SK-MEL-5 (cell line): ENCODE results near the gene KRTAP10-7. TPM values are rescaled to one million over a fixed set of nuclear protein-coding genes. Genes with fewer than 3 reads are reported as not detected.
"Not testable (repeated sequence)": the region's sequence is repeated elsewhere in the genome, so short reads cannot be mapped to it uniquely, and the experiment has no call there.

Source experiments
- DNase-seq: peaks from one replicate; pipeline ENCODE4 v3.0.0-alpha.2; 2016; ENCODE audit warnings: low read depth, low spot score
- in situ Hi-C: cut with HindIII; loops from 2 replicates; pipeline ENCODE4 v1.10.0; 2016; ENCODE audit warnings: low sequenced_read_pairs, high pct_unique_total_duplicates, low pct_unique_long_range_greater_than_20kb
- total RNA-seq: library from RNA; depleted of rRNA; stranded (reverse); fragments of >200 nt; shearing (Covaris generic); gene quantifications from 2 replicates; pipeline ENCODE4 v1.2.3, GENCODE V29; 2014

The KRTAP10-7 gene
- total RNA-seq, 1 experiment from 2014 or later, result not detected

GRCh38 chr21:44568667-44569556 is 31.5 kb upstream of the KRTAP10-7 start:
- no peak for DNase-seq
- in situ Hi-C loops, result no loop called here

- no peak for DNase-seq
- in situ Hi-C loops, result no loop called here
These were observed 30.4 kb upstream of the KRTAP10-7 start for GRCh38 chr21:44569861-44570517.

- no peak for DNase-seq
- in situ Hi-C loops, result no loop called here
These were observed 29.1 kb upstream of the KRTAP10-7 start for GRCh38 chr21:44571296-44571695.

- in situ Hi-C loops, result no loop called here
- DNase-seq, result no peak
These were observed 28.3 kb upstream of the KRTAP10-7 start for GRCh38 chr21:44571844-44572782.

GRCh38 chr21:44572959-44573583 is 27.3 kb upstream of the KRTAP10-7 start:
- no peak for DNase-seq
- in situ Hi-C loops, result no loop called here

- DNase-seq, in situ Hi-C loops: not testable (repeated sequence)
These were observed 26.6 kb upstream of the KRTAP10-7 start, which contains the start of gene KRTAP10-4 for GRCh38 chr21:44573630-44574456. Gene KRTAP10-4, plus strand, starts transcription at chr21:44573729. Its CDS starts 30 bp downstream, at chr21:44573759.

GRCh38 chr21:44574457-44575306 is 25.7 kb upstream of the KRTAP10-7 start:
- in situ Hi-C loops, result no loop called here
- no peak for DNase-seq

GRCh38 chr21:44575307-44576024 is 24.9 kb upstream of the KRTAP10-7 start:
- in situ Hi-C loops, result no loop called here
- DNase-seq, result no peak

- DNase-seq, result no peak
- in situ Hi-C loops, result no loop called here
These were observed 24.4 kb upstream of the KRTAP10-7 start for GRCh38 chr21:44576025-44576420.

- in situ Hi-C loops, result no loop called here
- no peak for DNase-seq
These were observed 21.9 kb upstream of the KRTAP10-7 start for GRCh38 chr21:44578371-44579055.

GRCh38 chr21:44579056-44579832 is 21.2 kb upstream of the KRTAP10-7 start:
- in situ Hi-C loops, result no loop called here

GRCh38 chr21:44579833-44580144 is 20.6 kb upstream of the KRTAP10-7 start:
- DNase-seq, result no peak
- in situ Hi-C loops, result no loop called here

More at GRCh38 chr21:44579056-44579832, 21.2 kb upstream of the KRTAP10-7 start:
- DNase-seq, result no peak

- in situ Hi-C loops, DNase-seq: not testable (repeated sequence)
These were observed 20.1 kb upstream of the KRTAP10-7 start, which contains the start of gene KRTAP10-5 for GRCh38 chr21:44580231-44580821. Gene KRTAP10-5, minus strand, starts transcription at chr21:44580604. Its CDS starts 26 bp downstream, at chr21:44580578.

- in situ Hi-C loops, result no loop called here
These were observed 19.2 kb upstream of the KRTAP10-7 start for GRCh38 chr21:44581158-44581557.

More at GRCh38 chr21:44581158-44581557, 19.2 kb upstream of the KRTAP10-7 start:
- no peak for DNase-seq
